ENCODE results near the gene SLC7A7.
A peak's percentile ranks its signal among the peaks of the same experiment; 100 is the strongest.
"Not testable (repeated sequence)": the region's sequence is repeated elsewhere in the genome, so short reads cannot be mapped to it uniquely, and the experiment has no call there.

SLC7A7 gene

GRCh38 chr14:22820731-22821130, 5.5 kb upstream of the SLC7A7 start:
- no peak for DNase-seq

- DNase-seq = peak; percentile 61
These were observed 4.1 kb upstream of the SLC7A7 start for GRCh38 chr14:22819151-22819988.

- no peak for DNase-seq
These were observed 862 bp downstream of the SLC7A7 start for GRCh38 chr14:22814373-22814772.

DNA sequence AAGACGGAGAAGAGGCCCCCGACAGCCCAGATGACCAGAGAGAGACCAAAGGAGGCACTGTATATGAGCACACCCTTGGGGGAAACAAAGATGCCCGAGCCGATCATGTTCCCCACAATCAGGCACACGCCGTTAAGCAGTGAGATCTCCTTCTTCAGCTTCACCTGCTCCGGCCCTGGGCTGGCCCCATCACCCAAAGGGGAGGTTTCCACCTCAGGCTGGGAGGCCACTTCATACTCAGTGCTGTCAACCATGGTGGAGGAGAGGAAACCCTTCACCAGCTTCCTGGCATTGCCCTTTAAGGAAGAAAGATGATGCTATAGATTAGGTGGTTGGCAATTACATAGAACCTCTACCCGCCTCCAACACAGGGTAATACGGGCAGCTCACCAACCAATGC, 2.1 kb downstream of the SLC7A7 start:
- DNase-seq = no peak

GRCh38 chr14:22812744-22813143, 2.5 kb downstream of the SLC7A7 start:
- DNase-seq = no peak

GRCh38 chr14:22811722-22812121, 3.5 kb downstream of the SLC7A7 start:
- no peak for DNase-seq

DNA sequence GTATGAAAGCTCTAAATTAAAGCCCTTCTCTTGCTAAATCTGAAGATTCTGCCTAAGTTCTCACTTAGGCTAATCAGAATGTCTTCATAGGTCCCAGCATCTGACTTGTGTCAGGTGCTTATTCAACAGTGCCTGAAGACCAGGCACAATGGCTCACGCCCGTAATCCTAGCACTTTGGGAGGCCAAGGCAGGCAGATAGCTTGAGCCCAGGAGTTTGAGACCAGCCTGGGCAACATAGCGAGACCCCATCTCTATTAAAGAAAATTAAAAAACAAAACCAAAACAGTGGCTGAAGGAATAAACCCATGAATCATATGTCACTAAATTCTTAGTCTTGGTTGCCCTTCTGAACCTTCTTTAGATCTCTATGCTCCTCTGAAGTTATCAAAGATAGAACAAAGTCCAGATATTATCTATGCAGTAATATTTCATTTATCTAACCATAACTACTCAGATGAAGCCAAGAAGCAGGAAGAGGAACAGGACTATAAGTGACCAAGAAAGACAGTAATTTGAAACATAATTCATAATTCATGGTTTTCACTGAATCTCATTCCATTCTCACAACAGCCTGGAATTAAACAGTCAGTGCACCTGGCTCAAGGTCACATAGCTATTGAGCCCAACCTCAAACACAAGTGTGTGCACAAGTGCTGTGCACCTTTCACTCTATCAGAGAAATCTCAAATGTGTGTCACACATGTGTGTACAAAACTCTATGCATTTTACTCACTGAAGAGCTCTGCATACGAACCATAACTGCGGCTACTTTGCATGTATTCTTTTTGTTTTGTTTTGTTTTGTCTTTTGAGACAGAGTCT, 6.6 kb downstream of the SLC7A7 start:
- no peak for DNase-seq

- DNase-seq = no peak
These were observed 7.7 kb downstream of the SLC7A7 start for GRCh38 chr14:22807432-22808087.

DNA sequence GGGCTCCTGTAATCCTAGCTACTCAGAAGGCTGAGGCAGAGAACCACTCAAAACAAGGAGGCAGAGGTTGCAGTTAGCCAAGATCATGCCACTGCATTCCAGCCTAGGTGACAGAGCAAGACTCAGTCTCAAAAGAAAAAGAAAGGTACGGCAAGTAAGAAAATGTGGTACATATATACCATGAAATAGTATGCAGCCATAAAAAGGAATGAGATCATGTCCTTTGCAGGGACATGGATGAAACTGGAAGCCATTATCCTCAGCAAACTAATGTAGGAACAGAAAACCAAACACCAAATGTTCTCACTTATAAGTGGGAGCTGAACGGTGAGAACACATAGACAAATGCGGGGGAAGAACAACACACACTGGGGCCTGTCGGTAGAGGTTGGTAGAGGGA, 10.0 kb downstream of the SLC7A7 start:
- not testable (repeated sequence) for DNase-seq

- no peak for DNase-seq
These were observed 11.6 kb downstream of the SLC7A7 start for GRCh38 chr14:22803687-22803974.

- DNase-seq = no peak
These were observed 12.2 kb downstream of the SLC7A7 start for GRCh38 chr14:22802860-22803686.

- no peak for DNase-seq
These were observed 13.5 kb downstream of the SLC7A7 start for GRCh38 chr14:22801716-22802115.

DNA sequence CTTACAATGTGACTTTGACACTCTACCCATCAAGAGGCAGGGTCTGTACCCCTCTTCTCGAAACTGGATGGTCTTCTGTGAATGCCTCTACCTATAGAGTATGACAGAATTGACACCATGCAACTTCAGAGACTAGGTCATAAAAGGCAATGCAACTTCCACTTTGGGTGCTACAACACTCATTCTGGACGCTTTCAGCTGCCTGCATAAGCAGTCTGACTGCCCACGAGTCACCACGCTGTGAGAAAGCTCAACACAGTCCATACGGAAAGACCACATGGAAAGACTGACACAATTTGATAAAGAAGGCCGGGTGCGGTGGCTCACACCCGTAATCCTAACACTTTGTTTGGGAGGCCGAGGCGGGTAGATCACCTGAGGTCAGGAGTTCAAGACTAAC, 14.9 kb downstream of the SLC7A7 start:
- no peak for DNase-seq

- DNase-seq = no peak
These were observed 16.7 kb downstream of the SLC7A7 start for GRCh38 chr14:22798528-22798927.

GRCh38 chr14:22797017-22797917, 18.0 kb downstream of the SLC7A7 start:
- no peak for DNase-seq

DNA sequence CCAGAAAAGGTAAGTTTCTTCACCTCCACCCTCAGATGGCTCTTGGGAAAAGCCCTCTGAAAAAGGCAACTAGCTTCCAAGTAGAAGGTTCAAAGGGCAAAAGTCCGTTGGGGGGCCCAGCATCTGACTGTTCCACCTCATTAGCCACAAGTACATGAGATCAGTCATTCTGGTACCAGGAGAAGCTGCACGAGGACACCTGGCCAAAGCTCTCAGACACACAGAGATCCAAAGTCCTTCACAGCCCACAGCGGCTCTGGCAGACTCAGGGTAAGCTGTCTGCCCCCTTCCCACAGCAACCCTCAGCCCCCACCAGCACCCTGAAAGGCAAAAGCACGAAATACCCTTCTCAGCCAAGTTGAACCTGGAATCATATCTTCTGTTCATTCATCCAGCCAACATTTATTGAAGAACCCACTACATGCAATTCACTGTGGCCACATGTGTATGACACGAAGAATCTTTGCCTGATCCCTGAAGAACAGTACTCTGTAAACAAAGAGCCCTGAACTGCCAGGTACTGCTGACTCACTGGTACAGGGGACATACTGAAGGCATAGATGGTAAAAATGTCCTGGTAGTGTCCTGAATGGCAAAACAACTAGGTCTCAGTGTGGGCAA, 19.0 kb downstream of the SLC7A7 start:
- no peak for DNase-seq

DNA sequence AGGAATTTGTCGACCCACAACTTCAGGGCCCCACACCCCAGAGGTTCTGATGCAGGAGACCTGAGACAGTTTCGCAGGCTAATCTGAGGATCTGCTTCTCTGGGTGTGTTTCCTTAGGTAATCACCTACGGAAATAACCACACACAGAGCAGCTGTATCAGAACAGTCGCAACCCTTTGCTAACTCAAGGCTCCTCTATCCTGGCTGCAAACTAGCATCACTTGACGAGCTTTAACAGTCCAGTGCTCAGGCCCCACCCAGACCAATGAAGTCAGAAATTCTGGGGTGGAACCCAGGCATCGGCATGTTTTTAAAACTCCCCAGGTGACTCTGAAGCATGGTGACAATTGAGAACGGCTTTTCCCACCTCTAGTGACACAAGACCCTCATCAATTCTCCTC, 20.7 kb downstream of the SLC7A7 start:
- DNase-seq = no peak

- no peak for DNase-seq
These were observed 21.3 kb downstream of the SLC7A7 start for GRCh38 chr14:22793976-22794375.

GRCh38 chr14:22793550-22793949, 21.7 kb downstream of the SLC7A7 start:
- not testable (repeated sequence) for DNase-seq

GRCh38 chr14:22792158-22792557, 23.1 kb downstream of the SLC7A7 start:
- DNase-seq = no peak

GRCh38 chr14:22791301-22791700, 23.9 kb downstream of the SLC7A7 start:
- DNase-seq = no peak

All from left hindlimb (tissue), 1 donor.